Tongue (tissue), 2 donors: ENCODE measurements around the gene VPS52. TPM values are rescaled to one million over a fixed set of nuclear protein-coding genes. Genes with fewer than 3 reads are reported as not detected.
"Not testable (repeated sequence)": the region's sequence is repeated elsewhere in the genome, so short reads cannot be mapped to it uniquely, and the experiment has no call there.

Experiments
- DNase-seq: peaks from one replicate; pipeline ENCODE4 v3.0.0-alpha.2; 2015
- total RNA-seq: library from RNA; depleted of rRNA; stranded (reverse); fragments of >200 nt; gene quantifications from one replicate; pipeline ENCODE4 v1.2.3, GENCODE V29; 2014

The VPS52 gene
- total RNA-seq, 1 donor from 2014 or later: 35.7 TPM

DNA sequence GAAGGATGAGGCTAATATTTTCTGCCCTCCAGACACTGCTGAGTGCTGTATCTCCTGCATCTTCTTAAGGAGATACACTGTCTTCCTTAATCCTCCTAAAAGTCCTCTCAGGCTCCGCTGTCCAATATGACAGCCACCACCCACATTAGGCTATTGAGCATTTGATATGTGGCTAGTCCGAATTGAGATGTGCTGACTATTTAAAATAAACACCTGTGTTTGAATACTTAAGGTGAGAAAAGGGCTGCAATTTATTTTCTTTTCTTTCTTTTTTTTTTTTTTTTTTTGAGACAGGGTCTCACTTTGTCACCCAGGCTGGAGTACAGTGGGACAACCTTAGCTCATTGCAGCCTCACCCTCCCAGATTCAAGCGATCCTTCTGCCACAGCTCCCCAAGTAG lies 30.2 kb upstream of the VPS52 start:
- DNase-seq: no peak

DNA sequence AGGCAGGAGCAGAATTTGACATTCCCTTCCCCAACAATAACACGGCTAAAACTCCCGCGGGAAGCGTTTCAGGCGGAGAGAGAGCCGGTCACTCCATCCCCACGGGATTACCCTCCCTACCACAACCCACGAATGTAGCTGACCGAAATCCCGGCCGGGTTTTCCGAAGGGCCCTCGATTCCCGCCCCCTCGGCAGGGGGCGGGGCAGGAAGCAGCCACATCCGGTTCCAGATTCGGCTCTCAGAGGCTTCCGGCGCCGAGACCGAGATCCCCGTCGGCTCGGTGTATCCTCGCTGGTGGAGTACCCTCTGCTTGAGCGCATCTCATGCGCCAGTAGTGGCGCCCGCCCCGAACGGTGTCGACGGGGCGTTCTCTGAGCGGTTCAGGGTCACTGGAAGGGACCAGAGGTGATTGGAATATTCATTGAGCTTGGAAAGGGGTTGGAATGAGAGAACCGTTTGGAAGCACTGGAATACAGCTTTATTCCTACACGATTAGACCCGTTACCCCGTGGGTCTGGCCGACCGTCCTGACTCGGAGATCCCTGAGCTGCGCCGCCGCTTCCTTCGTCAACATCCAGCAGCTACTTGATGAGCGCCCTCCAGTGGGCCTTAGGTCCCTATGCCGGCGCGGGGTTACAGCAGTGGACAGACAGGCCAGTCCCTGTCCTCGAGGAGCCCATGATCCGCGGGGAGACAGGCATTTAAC lies 27.7 kb upstream of the VPS52 start:
- DNase-seq: peak; percentile 97

DNA sequence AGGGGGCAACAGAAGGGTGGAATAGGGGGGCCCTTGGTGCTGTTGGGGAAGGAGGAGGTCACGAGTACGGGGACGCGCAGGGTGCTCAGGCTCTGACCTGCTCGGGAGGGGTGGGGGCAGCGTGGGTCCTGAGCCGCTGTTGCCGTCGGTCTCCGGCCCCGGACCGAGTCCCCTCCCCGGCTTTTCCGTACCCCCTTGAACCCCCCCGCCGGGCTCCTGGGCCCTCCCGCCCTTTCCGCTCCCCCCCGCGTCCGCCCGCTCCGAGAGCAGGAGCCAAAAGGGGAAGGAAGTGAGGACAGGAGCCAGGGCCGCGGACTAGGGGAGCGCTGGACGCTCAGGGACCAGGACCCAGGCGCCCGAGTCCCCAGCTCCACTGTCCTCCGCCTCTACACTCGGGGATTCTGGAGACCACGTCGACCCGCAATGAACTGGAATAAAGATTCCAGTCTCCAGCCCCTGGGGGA lies 27.1 kb upstream of the VPS52 start, which contains the start of gene RGL2:
TSS of gene RGL2 (minus strand) at position 170 of the 464 bp plus-strand sequence. CDS start 332 bp downstream, outside the sequence.
- DNase-seq: peak; percentile 85

DNA sequence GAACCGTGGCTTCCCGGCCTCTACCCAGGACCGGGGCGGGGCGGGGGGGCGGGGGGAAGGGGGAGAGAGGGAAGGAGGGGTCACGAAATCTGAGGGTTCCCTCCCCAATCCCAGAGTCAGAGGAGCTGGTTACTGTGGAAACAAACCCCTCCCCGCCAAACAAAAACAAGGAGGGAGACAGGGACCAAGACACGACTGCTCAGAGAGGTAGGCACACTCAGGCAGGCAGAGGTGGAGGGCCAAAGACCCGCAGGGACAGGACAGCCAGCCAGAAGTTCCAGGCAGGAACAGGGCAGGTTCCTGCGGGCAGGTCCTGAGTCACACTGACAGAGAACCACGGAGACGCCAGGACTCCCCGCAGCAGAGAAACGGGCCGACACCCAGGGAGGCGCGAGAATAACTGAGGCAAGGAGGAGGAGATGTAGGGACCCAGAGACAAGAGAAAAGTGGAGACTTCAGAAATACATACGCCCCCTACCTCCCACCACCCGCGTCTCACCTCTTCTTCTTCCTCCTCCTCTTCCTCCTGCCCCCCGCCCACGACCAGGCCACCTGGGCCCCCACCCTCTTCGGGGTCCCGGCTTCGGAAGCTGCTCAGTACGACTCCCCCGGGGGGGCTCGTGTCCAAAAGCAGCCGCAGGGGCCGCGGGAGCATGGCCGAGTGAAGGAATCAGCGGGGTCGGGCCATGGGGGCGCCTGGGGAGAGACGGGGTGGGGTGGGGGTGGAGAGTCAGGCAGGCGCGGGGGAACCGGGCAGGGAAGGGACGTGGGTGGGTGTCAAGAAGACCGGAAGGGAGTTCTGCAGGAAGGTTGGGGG lies 26.5 kb upstream of the VPS52 start:
- peak; percentile 90 for DNase-seq

DNA sequence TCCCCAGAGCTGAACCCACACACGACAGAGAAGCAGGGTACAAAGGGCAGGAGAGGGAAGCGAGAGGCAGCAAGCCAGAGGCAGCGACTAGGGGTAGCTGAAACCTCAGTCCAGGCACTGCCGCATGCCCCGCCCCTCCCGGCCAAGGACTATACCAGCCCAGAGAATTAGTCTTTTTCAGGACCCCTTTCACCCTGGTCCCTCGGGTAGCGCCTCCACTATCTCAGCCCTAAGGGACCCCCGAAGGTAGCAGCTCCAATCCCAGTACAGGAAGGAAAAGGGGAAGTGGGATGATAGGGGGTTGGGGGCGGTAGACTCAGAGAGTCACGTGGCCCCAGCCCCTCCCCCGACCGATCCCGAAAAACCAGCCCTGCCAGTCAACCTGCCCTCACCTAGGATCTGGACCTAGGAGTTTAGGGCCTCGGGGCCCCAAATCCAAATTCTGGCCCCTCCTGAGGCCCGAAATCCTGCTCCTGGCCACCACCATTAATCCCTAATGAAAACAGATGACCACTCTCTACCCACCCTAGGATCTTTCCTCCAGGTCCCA lies 25.8 kb upstream of the VPS52 start:
- peak; percentile 50 for DNase-seq

DNA sequence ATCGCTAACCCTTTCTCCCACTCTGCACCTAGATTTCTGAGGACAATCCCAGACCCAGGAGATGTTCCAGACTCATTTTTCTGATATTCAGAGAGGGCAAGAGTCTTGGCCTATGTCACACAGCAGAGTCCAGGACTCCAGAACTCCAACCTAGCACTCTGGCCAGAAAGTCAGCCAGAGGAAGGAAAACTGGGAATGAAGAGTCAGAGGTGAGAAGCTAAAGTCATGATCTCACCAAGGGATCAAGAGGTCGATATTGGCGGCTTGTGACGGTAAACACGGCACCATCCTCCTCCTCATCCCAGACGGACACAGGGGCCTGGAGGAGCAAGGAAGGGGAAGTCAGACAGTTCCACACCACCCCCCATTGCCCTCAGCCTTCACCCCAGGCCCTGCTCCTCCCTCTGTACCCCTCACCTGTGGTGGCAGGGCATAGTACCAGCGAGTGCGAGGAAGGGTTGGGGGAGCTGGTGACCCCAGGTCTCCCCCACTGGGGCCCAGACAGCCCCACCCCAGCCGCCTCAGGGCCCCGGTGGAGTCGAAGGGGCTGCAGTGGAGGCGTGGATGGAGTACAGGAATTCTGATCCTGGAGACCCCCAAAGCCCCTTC lies 25.2 kb upstream of the VPS52 start:
- no peak for DNase-seq

DNA sequence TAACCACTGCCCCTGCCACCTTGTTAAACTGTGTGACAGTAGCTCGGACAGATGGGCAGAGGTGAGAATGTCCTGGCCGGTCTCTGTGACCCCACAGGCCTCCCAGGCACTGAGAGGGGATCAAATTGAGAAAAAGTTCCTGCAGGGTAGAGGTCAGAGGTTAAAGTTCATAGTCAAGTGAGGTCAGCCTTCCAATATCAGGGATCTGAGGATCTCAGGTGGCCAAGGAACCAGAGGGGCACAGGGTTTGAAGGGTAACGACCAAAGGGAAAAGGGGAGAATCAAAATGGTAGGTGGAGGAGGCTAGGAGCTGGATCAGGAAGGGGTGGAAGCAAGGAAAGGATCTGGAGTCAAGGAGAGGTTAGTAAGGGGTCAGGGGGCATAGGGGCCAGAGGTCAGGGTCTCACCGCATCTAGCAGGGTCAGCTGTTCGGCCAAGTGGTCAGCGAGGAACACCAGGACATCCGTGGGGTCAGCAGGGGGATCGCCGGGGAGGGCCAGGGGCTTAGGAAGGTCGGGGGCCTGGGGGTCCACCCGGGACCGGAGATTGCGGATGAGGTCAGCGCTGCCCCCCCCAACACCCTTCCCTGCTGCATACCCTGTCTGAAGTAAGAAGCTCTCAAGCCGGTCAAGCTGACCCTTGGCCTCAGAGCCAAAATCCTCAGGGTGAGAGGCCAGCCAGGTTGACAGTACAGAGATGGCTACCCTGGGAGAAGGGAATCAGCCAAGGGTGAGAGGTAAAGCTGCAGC lies 24.1 kb upstream of the VPS52 start:
- no peak for DNase-seq

DNA sequence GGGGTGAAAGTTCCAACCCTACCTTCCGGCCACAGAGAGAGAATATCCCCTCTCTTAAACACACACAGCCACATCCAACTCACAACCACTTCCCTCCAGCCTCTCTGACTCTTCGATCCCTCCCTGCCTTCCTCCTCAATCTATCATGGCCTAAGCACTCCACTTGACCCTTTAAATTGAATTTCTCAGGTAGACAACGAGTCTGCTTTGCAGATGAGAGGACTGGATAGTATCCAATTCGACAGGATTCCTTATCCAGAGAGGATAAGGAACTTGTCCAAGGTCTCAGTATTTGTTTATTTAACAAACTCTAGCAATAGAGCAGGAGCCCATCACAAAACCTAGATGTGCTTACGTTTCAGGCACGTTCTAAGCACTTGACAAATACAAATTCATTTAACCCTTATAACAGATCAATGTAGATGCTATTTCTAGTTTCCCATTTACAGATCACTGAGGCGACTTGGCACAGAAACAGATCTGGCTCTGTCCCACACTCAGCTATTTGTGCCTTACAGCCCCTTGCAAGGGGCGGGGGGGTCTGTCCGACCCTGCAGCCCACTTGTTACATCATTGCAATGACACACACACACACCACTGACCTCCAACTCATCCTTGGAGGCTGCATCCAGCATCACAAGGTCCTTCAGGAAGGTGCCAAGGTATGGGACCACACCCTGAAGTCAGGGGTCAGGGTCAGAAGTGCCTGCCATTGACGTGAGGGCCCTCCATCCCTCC lies 22.6 kb upstream of the VPS52 start:
- DNase-seq: no peak

DNA sequence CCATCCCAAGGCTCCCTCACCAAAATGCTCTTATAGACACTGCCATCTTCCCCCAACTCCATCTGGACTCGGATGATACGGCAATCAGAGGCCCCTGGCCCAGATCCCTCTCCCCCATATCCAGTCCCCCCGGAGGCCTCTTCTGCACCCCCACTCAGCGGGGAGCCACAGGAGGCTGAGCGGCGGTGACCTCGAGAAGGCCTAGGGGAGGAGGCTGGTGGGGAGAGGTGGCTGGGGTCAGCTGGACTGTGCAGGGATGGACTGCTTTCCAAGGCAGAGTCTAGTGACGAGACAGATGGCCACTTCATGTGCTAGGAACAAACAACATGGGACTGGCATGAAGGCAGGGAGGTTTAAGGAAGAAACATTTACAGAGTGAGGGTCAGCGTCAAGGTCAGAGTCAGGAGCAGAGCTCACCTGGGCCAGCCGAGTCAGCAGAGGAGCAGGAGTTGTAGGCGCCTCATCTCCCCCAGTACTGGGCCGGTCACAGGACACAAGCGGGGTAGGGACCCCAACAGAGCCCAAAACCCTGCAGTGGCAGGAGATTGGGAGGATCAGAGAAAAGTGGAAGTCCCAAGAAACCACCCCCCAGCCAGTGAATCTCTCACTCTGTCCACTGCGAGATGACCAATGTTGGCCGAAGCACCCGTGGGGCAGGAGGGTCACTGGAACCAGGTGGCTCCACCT lies 21.5 kb upstream of the VPS52 start:
- no peak for DNase-seq

DNA sequence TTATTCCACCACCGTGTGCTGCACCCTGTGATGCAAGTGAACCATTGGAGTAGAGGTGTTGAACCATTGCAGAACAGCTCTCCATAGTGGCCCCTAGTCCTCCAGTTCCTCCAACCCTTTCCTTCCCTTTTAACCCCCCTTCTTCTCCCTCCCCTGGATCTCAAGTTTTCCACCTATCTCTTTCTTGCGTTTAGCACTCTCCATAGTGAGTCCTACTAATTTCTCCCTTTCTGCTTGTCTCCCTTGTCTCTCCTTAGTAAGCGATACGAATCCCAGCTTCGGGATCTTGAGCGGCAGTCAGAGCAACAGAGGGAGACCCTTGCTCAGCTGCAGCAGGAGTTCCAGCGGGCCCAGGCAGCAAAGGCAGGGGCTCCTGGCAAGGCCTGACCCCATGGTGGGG lies 18.8 kb upstream of the VPS52 start:
- DNase-seq: no peak

DNA sequence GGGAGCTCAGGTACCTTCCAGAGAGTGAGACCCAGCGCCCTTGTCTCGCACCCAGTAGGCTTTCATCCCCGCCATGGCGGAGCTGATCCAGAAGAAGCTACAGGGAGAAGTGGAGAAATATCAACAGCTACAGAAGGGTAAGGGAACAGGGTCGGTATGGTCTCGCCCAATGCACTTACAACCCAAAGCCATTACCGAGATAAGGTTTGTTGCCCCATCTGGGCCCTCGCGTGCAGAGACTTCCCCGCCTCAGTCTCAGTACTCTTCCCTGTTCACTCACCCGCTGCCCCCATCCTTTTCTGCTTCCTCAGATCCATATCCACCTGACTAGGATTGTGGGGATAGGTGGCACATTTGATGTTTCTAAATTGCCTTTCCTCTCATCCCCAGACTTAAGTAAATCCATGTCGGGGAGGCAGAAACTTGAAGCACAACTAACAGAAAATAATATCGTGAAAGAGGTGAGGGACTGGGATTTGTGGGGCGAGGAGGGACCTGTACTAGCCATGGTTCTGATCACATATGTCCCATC lies 18.2 kb upstream of the VPS52 start:
- DNase-seq: no peak

DNA sequence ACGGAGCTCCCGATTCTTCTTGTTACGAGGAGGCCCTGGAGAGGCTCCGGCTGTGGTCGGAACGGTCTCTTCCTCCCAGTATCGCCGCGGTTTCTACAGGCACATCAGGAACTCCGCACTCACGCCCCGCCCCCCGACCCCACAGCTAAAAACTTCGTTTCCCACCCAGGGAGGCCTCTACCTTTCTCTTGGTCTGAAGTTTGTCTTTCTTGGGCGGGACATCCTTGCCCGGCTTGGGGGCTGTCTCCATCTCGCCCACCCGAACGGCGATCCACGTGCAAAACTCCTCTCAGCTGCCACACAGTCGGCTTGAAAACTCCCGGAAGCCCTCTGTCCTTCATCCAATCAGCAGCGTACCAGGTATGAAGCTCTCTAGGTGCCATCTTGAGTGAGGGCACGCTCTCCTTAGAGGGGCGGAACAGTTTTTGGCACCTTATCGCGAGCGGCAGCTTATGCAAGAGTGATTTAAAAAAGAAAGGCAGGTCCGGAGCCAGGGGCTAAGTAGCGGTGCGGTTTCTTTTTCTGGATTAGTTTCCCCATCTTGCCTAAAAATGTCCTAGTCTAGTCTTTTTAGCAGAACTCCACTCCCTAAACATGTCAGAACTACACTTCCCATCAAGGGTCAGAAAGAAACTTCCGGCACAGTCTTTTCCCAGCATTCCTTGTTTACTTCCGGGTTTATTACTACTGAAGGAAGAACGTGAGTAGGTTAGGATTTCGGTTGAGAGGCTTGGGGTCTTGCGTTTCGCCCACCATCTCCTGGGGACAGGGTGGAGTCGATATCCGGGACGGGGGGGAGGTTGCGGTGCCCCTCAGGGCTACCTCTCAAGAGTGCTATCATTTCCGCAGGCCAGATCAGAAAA lies 17.5 kb upstream of the VPS52 start, which contains the start of the genes PFDN6 and WDR46:
TSS of gene PFDN6 (plus strand) at position 681 of the 863 bp plus-strand sequence. CDS start 256 bp downstream, outside the sequence.
TSS of gene WDR46 (minus strand) at position 319 of the 863 bp plus-strand sequence. CDS start at position 250, 69 bp downstream.
- peak; percentile 96 for DNase-seq

DNA sequence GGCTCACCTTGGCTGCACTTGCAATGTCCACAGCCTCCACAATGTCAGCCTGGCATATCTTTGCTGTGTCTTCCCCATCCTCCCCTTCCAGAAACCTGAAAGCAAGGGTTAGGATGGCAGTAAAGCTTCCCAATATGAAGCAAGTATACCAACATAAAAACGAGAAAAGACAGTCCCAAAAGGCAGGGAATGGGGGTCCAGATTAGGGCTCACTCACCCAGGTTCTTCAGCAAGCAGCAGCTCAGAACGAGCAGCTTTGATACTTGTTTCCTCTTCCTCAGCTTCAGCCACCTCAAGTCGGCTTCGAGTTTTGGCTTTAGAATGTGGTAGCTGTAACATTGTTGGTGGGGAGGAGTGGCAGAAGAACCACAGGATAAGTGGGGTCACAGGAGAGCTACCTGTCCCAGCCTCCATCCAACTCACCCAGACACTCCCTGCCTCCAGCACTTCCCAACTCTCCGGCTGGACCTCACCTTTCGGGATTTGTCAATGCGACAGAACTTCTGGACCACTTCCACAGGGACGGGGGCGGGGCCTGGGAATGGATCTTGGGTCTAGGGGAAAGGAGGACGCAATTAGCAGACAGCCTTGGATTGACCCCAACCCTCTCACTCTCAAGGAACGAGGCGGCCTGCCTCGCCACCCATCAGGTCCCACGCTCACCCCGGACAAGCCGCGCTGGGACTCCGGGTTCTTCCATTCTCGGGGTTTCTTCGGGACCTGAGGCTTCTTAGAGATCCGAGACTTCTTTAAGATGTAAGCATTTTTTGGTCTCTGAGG lies 16.7 kb upstream of the VPS52 start:
- DNase-seq: no peak

DNA sequence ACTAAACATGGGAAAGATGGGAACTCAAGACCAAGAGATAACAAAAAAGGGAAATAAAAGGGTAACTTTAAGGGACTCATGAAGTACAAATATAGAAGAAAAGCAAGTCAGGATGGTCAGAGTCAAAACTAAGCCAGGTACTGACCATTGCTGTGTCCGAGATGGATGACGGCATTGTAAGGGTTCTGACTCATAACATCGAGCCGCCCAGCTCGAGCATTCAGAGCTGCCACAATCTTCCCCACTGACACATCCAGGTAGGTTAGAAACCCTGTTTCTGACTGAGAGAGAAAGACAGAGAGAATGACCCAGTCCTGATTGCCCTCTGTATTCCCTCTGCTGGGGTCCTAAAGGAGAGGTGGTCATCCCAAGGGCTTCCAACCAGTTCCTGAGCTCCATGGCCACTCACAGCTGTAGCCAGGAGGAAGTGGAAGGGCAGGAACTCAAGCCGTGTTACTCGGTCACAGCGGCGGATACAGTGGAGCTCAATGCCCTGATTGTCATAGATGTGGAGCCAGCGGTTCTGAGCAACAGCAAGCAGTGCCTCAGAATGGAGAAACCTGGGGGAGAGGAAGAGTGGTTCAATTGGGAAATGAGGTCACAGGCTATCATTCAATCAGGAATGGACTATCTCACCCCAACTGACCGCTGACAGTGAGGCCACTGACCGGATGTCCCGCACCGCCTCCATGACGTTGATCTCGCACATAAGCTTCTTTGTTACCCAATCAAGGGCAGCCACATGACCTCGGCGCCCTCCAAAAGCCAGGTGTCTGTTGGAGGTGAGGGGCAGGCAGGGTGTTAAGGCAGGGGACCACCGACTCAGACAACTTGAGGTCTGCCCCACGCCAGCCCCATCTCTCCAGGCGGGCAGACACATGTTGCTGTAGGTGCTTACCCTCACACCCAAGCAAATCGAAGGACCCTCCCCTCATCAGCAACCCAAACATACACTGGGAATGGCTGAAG lies 15.6 kb upstream of the VPS52 start:
- no peak for DNase-seq

DNA sequence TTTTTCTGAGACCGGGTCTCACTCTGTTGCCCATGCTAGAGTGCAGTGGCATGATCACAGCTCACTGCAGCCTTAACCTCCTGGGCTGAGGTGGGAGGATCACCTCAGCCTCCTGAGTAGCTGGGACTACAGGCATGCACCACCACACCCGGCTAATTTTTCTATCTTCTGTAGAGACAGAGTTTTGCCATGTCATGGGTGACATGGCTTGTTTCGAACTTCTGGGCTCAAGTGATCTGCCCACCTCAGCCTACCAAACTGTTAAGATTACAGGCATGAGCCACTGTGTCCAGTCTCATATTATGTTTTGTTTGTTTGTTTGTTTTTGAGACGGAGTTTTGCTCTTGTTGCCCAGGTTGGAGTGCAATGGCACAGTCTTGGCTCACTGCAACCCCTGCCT lies 13.5 kb upstream of the VPS52 start:
- DNase-seq: not testable (repeated sequence)

DNA sequence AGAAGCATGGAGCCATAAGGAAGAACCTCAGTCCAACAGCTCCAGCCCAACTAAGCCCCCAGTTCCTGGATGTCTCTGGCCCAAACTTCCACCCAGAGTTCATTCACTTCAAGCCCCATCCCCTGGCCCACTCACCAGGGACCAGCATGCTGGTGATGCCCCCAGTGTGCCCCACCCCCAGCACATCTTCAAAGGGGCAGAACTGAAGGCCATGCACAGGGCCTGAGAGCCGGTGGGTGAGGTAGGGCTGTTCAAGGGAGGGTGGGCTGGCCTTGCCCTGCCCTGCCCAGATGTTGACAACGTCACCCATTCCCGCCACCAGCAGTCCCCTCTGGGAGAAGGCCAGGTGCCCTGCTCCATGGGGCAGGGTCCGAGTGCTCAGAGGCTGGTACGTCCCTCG lies 8.9 kb upstream of the VPS52 start:
- DNase-seq: no peak

DNA sequence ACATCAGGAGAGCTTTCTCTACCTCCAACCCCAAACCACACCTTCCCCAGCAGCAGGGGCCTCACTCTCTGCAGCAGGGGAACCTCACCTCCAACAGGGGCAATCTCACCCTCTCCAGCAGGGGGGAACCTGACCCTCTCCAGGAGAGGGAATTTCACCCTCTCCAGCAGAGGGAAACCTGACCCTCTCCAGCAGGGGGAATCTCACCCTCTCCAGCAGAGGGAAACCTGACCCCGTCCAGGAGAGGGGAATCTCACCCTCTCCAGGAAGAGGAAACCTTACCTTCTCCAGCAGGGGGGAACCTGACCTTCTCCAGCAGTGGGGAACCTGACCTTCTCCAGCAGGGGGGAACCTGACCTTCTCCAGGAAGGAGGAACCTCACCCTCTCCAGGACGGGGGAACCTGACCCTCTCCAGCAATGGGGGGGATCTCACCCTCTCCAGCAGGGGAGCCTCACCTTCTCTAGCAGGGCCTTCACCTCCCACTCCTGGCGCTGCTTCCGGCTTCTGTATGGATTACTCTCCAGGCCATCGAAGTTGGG lies 8.4 kb upstream of the VPS52 start:
- DNase-seq: no peak
